Astrocyte (in vitro differentiated cells and primary cell): Measurements from ENCODE around the gene CCN5. TPM values are rescaled to one million over a fixed set of nuclear protein-coding genes. Genes with fewer than 3 reads are reported as not detected.

Experiments used
- DNase-seq: peaks from one replicate; pipeline ENCODE4 v3.0.0-alpha.2; 2010; ENCODE audit warnings: low read depth
- FAIRE-seq: peaks from 2 replicates; lab custom pipeline; 2011; peaks lifted over from hg19 to GRCh38; lab: Jason Lieb, UNC
- H2AFZ ChIP-seq: 2 replicates; pipeline ENCODE4 v1.6.0; 2012; ENCODE audit warnings: low read depth, low read length, inconsistent platforms
- H3K27ac ChIP-seq: 2 replicates; pipeline ENCODE4 v1.5.1; 2011; ENCODE audit warnings: low read depth, low read length, inconsistent platforms
- H3K27me3 ChIP-seq: 2 replicates; pipeline ENCODE4 v1.6.0; 2011; ENCODE audit warnings: low read length, inconsistent platforms; ENCODE audit not compliant: insufficient read depth
- H3K36me3 ChIP-seq: 2 replicates; pipeline ENCODE4 v1.5.1; 2011; ENCODE audit warnings: low read length, inconsistent platforms; ENCODE audit not compliant: insufficient read depth
- H3K4me1 ChIP-seq: 2 replicates; pipeline ENCODE4 v1.5.1; 2011; ENCODE audit warnings: low read length, inconsistent platforms; ENCODE audit not compliant: insufficient read depth
- H3K4me2 ChIP-seq: 2 replicates; pipeline ENCODE4 v1.6.0; 2012; ENCODE audit warnings: low read length, inconsistent platforms
- H3K4me3 ChIP-seq: 2 replicates; pipeline ENCODE4 v1.5.1; 2011; ENCODE audit warnings: low read depth, mild to moderate bottlenecking, low read length, inconsistent platforms; ENCODE audit not compliant: insufficient read depth
- H3K79me2 ChIP-seq: 2 replicates; pipeline ENCODE4 v1.6.0; 2012; ENCODE audit warnings: mild to moderate bottlenecking, low read length, inconsistent platforms; ENCODE audit not compliant: insufficient read depth
- H3K9ac ChIP-seq: 2 replicates; pipeline ENCODE4 v1.6.0; 2012; ENCODE audit warnings: mild to moderate bottlenecking, low read length, inconsistent platforms
- H3K9me3 ChIP-seq: 2 replicates; pipeline ENCODE4 v1.5.1; 2012; ENCODE audit warnings: low read depth, mild to moderate bottlenecking, low read length, inconsistent platforms; ENCODE audit not compliant: insufficient read depth
- H4K20me1 ChIP-seq: 2 replicates; pipeline ENCODE4 v1.6.0; 2012; ENCODE audit warnings: low read length, inconsistent platforms; ENCODE audit not compliant: insufficient read depth
- H3K27ac Mint-ChIP-seq: one replicate; pipeline ENCODE4 v1.8.0; 2021; ENCODE audit warnings: mild to moderate bottlenecking, mixed read lengths; ENCODE audit not compliant: unreplicated experiment
- H3K27me3 Mint-ChIP-seq: one replicate; pipeline ENCODE4 v1.8.0; 2021; ENCODE audit warnings: low read depth, mixed read lengths; ENCODE audit not compliant: unreplicated experiment
- H3K36me3 Mint-ChIP-seq: one replicate; pipeline ENCODE4 v1.8.0; 2021; ENCODE audit warnings: low read depth, mixed read lengths; ENCODE audit not compliant: unreplicated experiment
- H3K4me1 Mint-ChIP-seq: one replicate; pipeline ENCODE4 v1.8.0; 2021; ENCODE audit warnings: low read depth, mixed read lengths; ENCODE audit not compliant: unreplicated experiment
- H3K4me3 Mint-ChIP-seq: one replicate; pipeline ENCODE4 v1.8.0; 2021; ENCODE audit warnings: mild to moderate bottlenecking, moderate library complexity, mixed read lengths; ENCODE audit not compliant: unreplicated experiment
- H3K9me3 Mint-ChIP-seq: one replicate; pipeline ENCODE4 v1.8.0; 2021; ENCODE audit warnings: mild to moderate bottlenecking, mixed read lengths; ENCODE audit not compliant: unreplicated experiment
- EZH2 ChIP-seq: IDR thresholded peaks from 2 replicates; pipeline ENCODE4 v1.6.1; 2012; ENCODE audit warnings: mild to moderate bottlenecking, low read length, inconsistent platforms; ENCODE audit not compliant: insufficient read depth
- total RNA-seq: library from RNA; stranded (reverse); gene quantifications from 2 replicates; pipeline ENCODE4 v1.2.1, GENCODE V29; 2021
- TF ChIP-seq, protein P1 (sequence below): IDR thresholded peaks from 2 replicates; pipeline ENCODE4 v1.5.1; 2011; ENCODE audit warnings: low read depth, mild to moderate bottlenecking, inconsistent platforms, low read length, moderate library complexity; ENCODE audit not compliant: insufficient read depth

Gene CCN5
- total RNA-seq, 1 donor from 2014 or later, result not detected

- TF ChIP-seq, protein P1, sequence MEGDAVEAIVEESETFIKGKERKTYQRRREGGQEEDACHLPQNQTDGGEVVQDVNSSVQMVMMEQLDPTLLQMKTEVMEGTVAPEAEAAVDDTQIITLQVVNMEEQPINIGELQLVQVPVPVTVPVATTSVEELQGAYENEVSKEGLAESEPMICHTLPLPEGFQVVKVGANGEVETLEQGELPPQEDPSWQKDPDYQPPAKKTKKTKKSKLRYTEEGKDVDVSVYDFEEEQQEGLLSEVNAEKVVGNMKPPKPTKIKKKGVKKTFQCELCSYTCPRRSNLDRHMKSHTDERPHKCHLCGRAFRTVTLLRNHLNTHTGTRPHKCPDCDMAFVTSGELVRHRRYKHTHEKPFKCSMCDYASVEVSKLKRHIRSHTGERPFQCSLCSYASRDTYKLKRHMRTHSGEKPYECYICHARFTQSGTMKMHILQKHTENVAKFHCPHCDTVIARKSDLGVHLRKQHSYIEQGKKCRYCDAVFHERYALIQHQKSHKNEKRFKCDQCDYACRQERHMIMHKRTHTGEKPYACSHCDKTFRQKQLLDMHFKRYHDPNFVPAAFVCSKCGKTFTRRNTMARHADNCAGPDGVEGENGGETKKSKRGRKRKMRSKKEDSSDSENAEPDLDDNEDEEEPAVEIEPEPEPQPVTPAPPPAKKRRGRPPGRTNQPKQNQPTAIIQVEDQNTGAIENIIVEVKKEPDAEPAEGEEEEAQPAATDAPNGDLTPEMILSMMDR, result no peak
- no peak for TF ChIP-seq EZH2
- no peak for FAIRE-seq
- no peak overlapping the region for H3K4me2 ChIP-seq
- H3K27me3 ChIP-seq, result peaks cover 13% of the 10 kb centered on the region
- H3K27me3 Mint-ChIP-seq, result no peaks in the 10 kb centered on the region
- peak; percentile 45 for DNase-seq
- H3K79me2 ChIP-seq, result no peaks in the 10 kb centered on the region
- H3K9ac ChIP-seq, result no peak overlapping the region
- H3K27ac ChIP-seq, result no peak overlapping the region
- H3K4me3 ChIP-seq, result no peak overlapping the region
- no peaks in the 10 kb centered on the region for H3K36me3 ChIP-seq
- peaks cover 36% of the 10 kb centered on the region for H3K4me1 Mint-ChIP-seq
- no peak overlapping the region for H2AFZ ChIP-seq
- H3K9me3 Mint-ChIP-seq, result no peaks in the 10 kb centered on the region
- peaks cover 5% of the 10 kb centered on the region for H3K9me3 ChIP-seq
- H3K36me3 Mint-ChIP-seq, result no peaks in the 10 kb centered on the region
- H3K27ac Mint-ChIP-seq, result no peak overlapping the region
- no peak overlapping the region for H3K4me3 Mint-ChIP-seq
- H3K4me1 ChIP-seq, result peaks cover 21% of the 10 kb centered on the region
- H4K20me1 ChIP-seq, result no peaks in the 10 kb centered on the region
These were observed 23.4 kb upstream of the CCN5 start for GRCh38 chr20:44691424-44692423.

GRCh38 chr20:44692932-44693480 lies 22.2 kb upstream of the CCN5 start:
- Histone ChIP-seq H3K27me3 (peaks cover 7% of the 10 kb centered on the region), H3K4me3 (peak overlapping the region; percentile 21), H3K79me2 (no peaks in the 10 kb centered on the region), H3K9me3 (no peaks in the 10 kb centered on the region), H2AFZ (no peak overlapping the region), H4K20me1 (no peaks in the 10 kb centered on the region), H3K4me1 (peaks cover 21% of the 10 kb centered on the region), H3K36me3 (no peaks in the 10 kb centered on the region), H3K27ac (peak overlapping the region; percentile 27), H3K9ac (peak overlapping the region; percentile 29), H3K4me2 (peak overlapping the region; percentile 63)
- Mint-ChIP-seq H3K36me3 (no peaks in the 10 kb centered on the region), H3K27me3 (no peaks in the 10 kb centered on the region), H3K27ac (peak overlapping the region; percentile 78), H3K4me1 (peaks cover 38% of the 10 kb centered on the region), H3K9me3 (no peaks in the 10 kb centered on the region), H3K4me3 (no peak overlapping the region)
- TF ChIP-seq, protein P1, result no peak
- no peak for TF ChIP-seq EZH2
- DNase-seq (peak; percentile 94), FAIRE-seq (no peak)
